Astrocyte (in vitro differentiated cells and primary cell): ENCODE data around the gene GTF3C1. TPM values are rescaled to one million over a fixed set of nuclear protein-coding genes. Genes with fewer than 3 reads are reported as not detected.

ENCODE experiments used
- total RNA-seq: library from RNA; stranded (reverse); gene quantifications from 2 replicates; pipeline ENCODE4 v1.2.1, GENCODE V29; 2021

GTF3C1 gene
- total RNA-seq, 1 donor from 2014 or later, result 103 TPM

Other genes starting within 250 kb of the GTF3C1 start
- 17.5 and 17.6 TPM in 2 replicates for gene IL4R, start 235.9 kb downstream of the GTF3C1 start, total RNA-seq
- gene IL21R, start 147.7 kb downstream of the GTF3C1 start, total RNA-seq, result 1.8 and 3.0 TPM in 2 replicates
- 18.1 and 21.1 TPM in 2 replicates for gene KATNIP, start 231 bp upstream of the GTF3C1 start, total RNA-seq